Pancreas (tissue), 10 donors: ENCODE measurements around the gene MSH2. TPM values are rescaled to one million over a fixed set of nuclear protein-coding genes. Genes with fewer than 3 reads are reported as not detected.
"Not testable (repeated sequence)": the region's sequence is repeated elsewhere in the genome, so short reads cannot be mapped to it uniquely, and the experiment has no call there.

Experiments used
- ATAC-seq, 4 donors: fragments of 200-7000 bp; cut with Tn5 transposase; one replicate each; pipeline versions ENCODE4 v1.8.0 to v1.9.1; 2020; ENCODE audit warnings: mild to moderate bottlenecking in 4 of 4, moderate library complexity in 4 of 4
- DNase-seq, 6 donors: peaks; one replicate each; pipeline ENCODE4 v3.0.0-alpha.2; 2020
- FAIRE-seq: peaks from 2 replicates; lab custom pipeline; 2012; peaks lifted over from hg19 to GRCh38; lab: Jason Lieb, UNC
- H3K27ac ChIP-seq, 4 donors: fragments of 200-600 bp; sonication (generic); 1 replicate in 3 of 4; 2 replicates in 1 of 4; pipeline versions ENCODE4 v1.5.0 to v1.8.0; 2020
- H3K27me3 ChIP-seq, 4 donors: fragments of 200-600 bp; one replicate each; pipeline ENCODE4 v1.8.0; 2021
- H3K36me3 ChIP-seq, 3 donors: fragments of 200-600 bp; sonication (generic) in 1 of 3; one replicate each; pipeline versions ENCODE4 v1.5.0 to v1.8.0; 2020 to 2021
- H3K4me1 ChIP-seq, 3 donors: fragments of 200-600 bp; one replicate each; pipeline ENCODE4 v1.8.0; 2021
- H3K4me3 ChIP-seq, 4 donors: fragments of 200-600 bp; sonication (generic) in 2 of 4; one replicate each; pipeline versions ENCODE4 v1.5.0 to v1.8.0; 2020 to 2021
- H3K9me3 ChIP-seq, 4 donors: fragments of 200-600 bp; one replicate each; pipeline ENCODE4 v1.8.0; 2021
- CTCF ChIP-seq, 4 donors: fragments of 200-600 bp; sonication (generic) in 3 of 4; IDR thresholded peaks; one replicate each; pipeline versions ENCODE4 v1.5.0 to v1.8.0; 2021; ENCODE audit warnings: antibody characterized with exemption in 4 of 4
- WGBS, 2 donors: extraction: QIAGEN DNeasy Blood & Tissue Kit; methylation state at CpG; one replicate each; pipeline ENCODE4 v1.1.7; 2013; 5-methylcytosine and 5-hydroxymethylcytosine counted together
- intact Hi-C, 3 donors: fragments of 100-400 bp; cut with DNase I; formaldehyde crosslinking; loops; one replicate each; pipeline versions ENCODE4 v1.11.1 to v1.14.2; 2022
- polyA plus RNA-seq, 2 donors: library from polyadenylated mRNA; stranded (reverse); fragments of 200-250 nt; gene quantifications; one replicate each; pipeline ENCODE4 v1.2.3, GENCODE V29; 2013
- total RNA-seq, 6 donors: library from RNA; stranded (reverse); fragmentation: NEBNext Ultra II Directional in 4 of 6; extraction: Animal tissue kit (Norgen Biotek cat#: 25700) in 4 of 6; gene quantifications; one replicate each; pipeline versions ENCODE4 v1.2.1 to v1.2.4, GENCODE V29; 2021 to 2023
- donor health status: healthy with polysubstance abuse.
- donor health status: DM: no; HTN: no; CAD: no; lungs with moderate emphysema.
- donor health status: DM: no; HTN: no; CAD: no.
- donor health status: control.
- donor health status: control.
- donor health status: Bipolar disorder and iron deficiency.
- donor health status: DM: yes; HTN: yes; CAD: no.
- donor health status: DM: no; HTN: no; CAD: no.
- donor health status: DM: no; HTN: no; CAD: no.
- donor health status: DM: yes; HTN: yes; CAD: no.

Gene MSH2
- total and polyA plus RNA-seq, 8 donors = 3.3 to 10.3 (median 7.3) TPM

DNA sequence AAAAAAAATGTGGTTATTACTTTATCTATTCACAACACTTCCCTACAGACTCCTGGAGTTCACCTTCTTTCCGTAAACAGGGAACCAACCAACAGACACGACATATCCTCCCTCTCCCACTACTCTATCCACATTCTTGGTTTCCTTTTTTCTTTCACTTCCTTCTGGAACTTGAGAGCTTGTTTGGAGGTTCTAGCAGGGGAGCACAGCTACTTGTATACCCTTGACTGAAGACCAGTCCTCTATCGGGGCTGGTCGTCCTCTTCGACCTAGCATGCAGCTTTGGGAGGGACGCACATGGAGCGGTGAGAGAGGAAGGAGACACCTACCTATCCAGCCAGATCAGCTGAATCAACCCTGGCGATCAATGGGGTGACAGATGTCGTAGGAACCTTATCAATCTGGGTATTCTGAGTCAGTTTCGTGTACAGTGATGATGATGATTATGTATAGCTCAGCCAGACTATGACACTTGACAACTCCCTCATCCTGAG lies 43.5 kb upstream of the MSH2 start:
- Histone ChIP-seq H3K4me1 (no peaks in the 10 kb centered on the region), H3K4me3 (no peak overlapping the region), H3K27ac (no peak overlapping the region), H3K27me3 (no peaks in the 10 kb centered on the region), H3K9me3 (no peaks in the 10 kb centered on the region), H3K36me3 (no peaks in the 10 kb centered on the region)
- intact Hi-C loops = no loop called here
- FAIRE-seq (no peak), DNase-seq (no peak), ATAC-seq (no peak)
- WGBS, 2 donors = 85 to 89% methylated on average over 10 of the region's 10 CpGs
- TF ChIP-seq CTCF (IDR thresholded peaks at IDR 0.05) = no peak

DNA sequence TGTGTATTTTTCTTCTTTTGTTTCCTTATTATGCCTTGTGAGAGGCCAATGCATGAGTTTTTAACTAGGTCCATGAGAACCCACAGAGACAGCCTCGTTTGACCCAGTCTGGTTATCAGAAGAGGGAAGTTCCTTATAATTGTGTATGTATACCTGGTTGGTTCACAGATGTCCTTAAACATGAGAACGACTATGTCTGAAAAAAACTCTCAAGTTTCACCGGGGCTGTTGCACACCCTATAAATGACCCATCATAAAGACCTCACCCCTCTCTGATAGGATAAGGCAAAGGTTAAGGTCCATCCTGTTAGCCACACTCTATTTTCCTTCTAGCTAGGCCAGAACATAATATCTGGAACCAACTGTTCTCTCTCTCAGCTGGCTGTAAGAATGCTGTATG lies 42.7 kb upstream of the MSH2 start:
- Histone ChIP-seq H3K4me1 (no peaks in the 10 kb centered on the region), H3K36me3 (no peaks in the 10 kb centered on the region), H3K4me3 (no peak overlapping the region), H3K9me3 (no peaks in the 10 kb centered on the region), H3K27me3 (no peaks in the 10 kb centered on the region), H3K27ac (no peak overlapping the region)
- DNase-seq = no peak
- WGBS, 2 donors = 45 to 51% methylated on average over 3 of the region's 3 CpGs
- ATAC-seq = no peak
- intact Hi-C loops = no loop called here
- no peak for TF ChIP-seq CTCF (IDR thresholded peaks at IDR 0.05)
- no peak for FAIRE-seq

- TF ChIP-seq CTCF (IDR thresholded peaks at IDR 0.05) = no peak
- Histone ChIP-seq H3K4me3 (no peak overlapping the region), H3K36me3 (no peaks in the 10 kb centered on the region), H3K27me3 (no peaks in the 10 kb centered on the region), H3K9me3 (no peaks in the 10 kb centered on the region), H3K4me1 (no peaks in the 10 kb centered on the region), H3K27ac (no peak overlapping the region)
- WGBS, 2 donors = 87 to 97% methylated on average over 3 of the region's 3 CpGs
- intact Hi-C loops = no loop called here
- peak in 1 of 4 donors; percentile 51 for ATAC-seq
- no peak for DNase-seq
- no peak for FAIRE-seq
Measured at GRCh38 chr2:47360927-47361326, 42.0 kb upstream of the MSH2 start.

DNA sequence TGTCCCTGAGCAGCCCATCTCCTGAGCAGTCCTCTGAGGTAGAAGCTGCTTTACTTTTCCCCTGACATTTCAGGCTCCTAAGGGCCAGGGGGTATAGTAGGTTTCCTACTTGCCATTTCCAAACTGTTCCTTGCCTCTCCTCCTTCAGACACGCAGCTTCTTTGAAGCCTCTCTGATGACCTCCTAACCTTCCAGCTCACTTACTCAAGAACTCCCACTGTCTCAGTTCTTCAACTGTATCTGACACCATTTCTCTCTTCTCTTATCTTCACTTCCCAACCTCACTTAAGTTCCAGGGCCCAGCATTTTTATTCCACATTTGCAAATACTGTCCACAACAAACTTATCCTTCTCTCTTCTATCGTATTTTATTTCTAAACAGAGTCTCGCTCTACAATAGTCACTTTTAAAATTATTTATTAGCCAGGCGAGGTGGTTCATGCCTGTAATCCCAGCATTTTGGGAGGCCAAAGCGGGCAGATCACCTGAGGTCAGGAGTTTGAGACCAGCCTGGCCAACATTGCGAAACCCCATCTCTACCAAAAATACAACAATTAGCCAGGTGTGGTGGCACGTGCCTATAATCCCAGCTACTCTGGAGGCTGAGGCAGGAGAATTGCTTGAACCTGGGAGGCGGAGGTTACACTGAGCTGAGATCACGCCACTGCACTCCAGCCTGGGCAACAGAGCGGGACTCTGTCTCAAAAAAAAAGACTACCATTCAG lies 41.3 kb upstream of the MSH2 start:
- FAIRE-seq, H3K9me3 ChIP-seq, H3K36me3 ChIP-seq, H3K4me3 ChIP-seq, H3K4me1 ChIP-seq, H3K27ac ChIP-seq, DNase-seq, ATAC-seq, H3K27me3 ChIP-seq, intact Hi-C loops: not testable (repeated sequence)
- WGBS, 2 donors = 87 to 94% methylated on average over 10 of the region's 10 CpGs

DNA sequence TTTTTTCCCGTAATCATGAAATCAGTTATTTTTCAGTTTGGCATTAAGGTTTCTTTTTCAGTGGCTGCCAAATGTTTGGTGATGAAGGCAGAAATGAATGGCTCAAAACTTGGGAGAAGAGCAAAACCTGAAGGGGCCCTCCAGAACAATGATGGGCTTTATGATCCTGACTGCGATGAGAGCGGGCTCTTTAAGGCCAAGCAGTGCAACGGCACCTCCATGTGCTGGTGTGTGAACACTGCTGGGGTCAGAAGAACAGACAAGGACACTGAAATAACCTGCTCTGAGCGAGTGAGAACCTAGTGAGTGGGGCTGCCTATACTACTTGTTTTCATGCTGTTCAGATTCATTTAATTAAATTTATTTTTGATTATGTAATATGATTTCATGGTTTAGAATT lies 29.2 kb upstream of the MSH2 start:
- no peak overlapping the region for H3K27ac ChIP-seq
- peaks cover under 1 to 18% (median 11%) of the 10 kb centered on the region in 3 donors for H3K4me1 ChIP-seq
- ATAC-seq = peak in 2 of 4 donors; percentile 11 to 15
- DNase-seq = peak in 1 of 6 donors; percentile 12
- no peaks in the 10 kb centered on the region for H3K27me3 ChIP-seq
- 27 to 28% methylated on average over 5 of the region's 5 CpGs for WGBS, 2 donors
- peaks cover 0 to 30% (median 10%) of the 10 kb centered on the region in 3 donors for H3K36me3 ChIP-seq
- intact Hi-C loops = no loop called here
- FAIRE-seq = no peak
- no peaks in the 10 kb centered on the region for H3K9me3 ChIP-seq
- TF ChIP-seq CTCF (IDR thresholded peaks at IDR 0.05) = no peak
- no peak overlapping the region for H3K4me3 ChIP-seq
